Panc1 (cell line): ENCODE measurements around the gene SLC38A4.

Experiments used
- CTCF ChIP-seq: fragments of 450-650 bp; IDR thresholded peaks from 2 replicates; pipeline ENCODE4 v1.5.1; 2017; ENCODE audit warnings: mild to moderate bottlenecking
- POLR2AphosphoS5 ChIP-seq: IDR thresholded peaks from 2 replicates; pipeline ENCODE4 v1.6.1; 2012; ENCODE audit warnings: mild to moderate bottlenecking, low read depth, low read length, moderate library complexity
- REST ChIP-seq, 2 experiments: IDR thresholded peaks; 2 replicates each; pipeline ENCODE4 v1.6.1; 2011 to 2012; ENCODE audit warnings: low read depth in 2 of 2, control low read depth in 1 of 2, low read length in 1 of 2, mild to moderate bottlenecking in 1 of 2, moderate library complexity in 1 of 2; ENCODE audit not compliant: insufficient read depth in 1 of 2
- SIN3A ChIP-seq: IDR thresholded peaks from 2 replicates; pipeline ENCODE4 v1.6.1; 2012; ENCODE audit warnings: low read depth, mild to moderate bottlenecking, low read length, moderate library complexity, borderline replicate concordance; ENCODE audit not compliant: insufficient read depth

- no peak for TF ChIP-seq CTCF
- no peak for TF ChIP-seq POLR2AphosphoS5
- TF ChIP-seq SIN3A, result no peak
- TF ChIP-seq REST (IDR thresholded peaks at IDR 0.05; ENCODE audit: insufficient read depth in 1 of 2, low read depth in 2 of 2, low read length in 1 of 2), result no peak
These were observed 10.0 kb upstream of the SLC38A4 start for GRCh38 chr12:46835785-46836184.
